Esophagus squamous epithelium (tissue), 5 donors: ENCODE data around the gene DYNC1LI2. TPM values are rescaled to one million over a fixed set of nuclear protein-coding genes. Genes with fewer than 3 reads are reported as not detected.
"Not testable (repeated sequence)": the region's sequence is repeated elsewhere in the genome, so short reads cannot be mapped to it uniquely, and the experiment has no call there.

Source experiments
- DNase-seq: peaks from one replicate; lab custom pipeline; 2025; lab: John Stamatoyannopoulos, UW
- H3K27ac ChIP-seq, 4 donors: fragments of 200-600 bp; sonication (generic); one replicate each; pipeline ENCODE4 v1.5.1; 2016 to 2019; ENCODE audit warnings: mild to moderate bottlenecking in 1 of 4
- H3K27me3 ChIP-seq, 4 donors: fragments of 200-600 bp; sonication (generic); 1 replicate in 3 of 4; 2 replicates in 1 of 4; pipeline versions ENCODE4 v1.5.1 to v1.6.0; 2017 to 2021; ENCODE audit warnings: antibody characterized with exemption in 1 of 4
- H3K36me3 ChIP-seq, 3 donors: fragments of 200-600 bp; sonication (generic); one replicate each; pipeline ENCODE4 v1.5.1; 2016 to 2019
- H3K4me1 ChIP-seq, 3 donors: fragments of 200-600 bp; sonication (generic); one replicate each; pipeline ENCODE4 v1.5.1; 2017 to 2019
- H3K4me3 ChIP-seq, 4 donors: fragments of 200-600 bp; sonication (generic); 1 replicate in 3 of 4; 2 replicates in 1 of 4; pipeline ENCODE4 v1.5.1; 2016 to 2019; ENCODE audit warnings: mild to moderate bottlenecking in 2 of 4, moderate library complexity in 1 of 4
- H3K9me3 ChIP-seq, 3 donors: fragments of 200-600 bp; sonication (generic); one replicate each; pipeline ENCODE4 v1.5.1; 2016 to 2019
- CTCF ChIP-seq, 6 experiments: fragments of 450-650 bp in 4 of 6; fragments of 200-600 bp in 2 of 6; sonication (generic) in 2 of 6; IDR thresholded peaks; one replicate each; pipeline ENCODE4 v1.5.1; 2016 to 2019; ENCODE audit warnings: antibody characterized with exemption in 6 of 6, mild to moderate bottlenecking in 4 of 6, moderate library complexity in 4 of 6
- POLR2A ChIP-seq, 4 donors: fragments of 450-650 bp; IDR thresholded peaks; one replicate each; pipeline ENCODE4 v1.6.1; 2017; ENCODE audit warnings: antibody characterized with exemption in 4 of 4, mild to moderate bottlenecking in 4 of 4, moderate library complexity in 3 of 4
- WGBS, 2 donors: methylation state at CpG; one replicate each; pipeline ENCODE4 v1.1.5; 2018; 5-methylcytosine and 5-hydroxymethylcytosine counted together
- intact Hi-C: fragments of 100-400 bp; cut with DNase I; formaldehyde crosslinking; loops from one replicate; pipeline ENCODE4 v1.15.0; 2022
- total RNA-seq, 4 donors: library from RNA; depleted of rRNA; stranded (reverse); fragments of >200 nt; gene quantifications; one replicate each; pipeline ENCODE4 v1.1.0, GENCODE V29; 2016
- donor health status: DM: yes; HTN: yes; CAD: no.

The DYNC1LI2 gene
- total RNA-seq, 4 donors from 2014 or later, result 66.4 to 140 (median 86.2) TPM

GRCh38 chr16:66690106-66690847 is 61.1 kb downstream of the DYNC1LI2 start:
- H3K36me3 ChIP-seq, result no peaks in the 10 kb centered on the region
- no peaks in the 10 kb centered on the region for H3K27me3 ChIP-seq
- DNase-seq, result no peak
- H3K4me1 ChIP-seq, result peaks cover 3 to 45% (median 5%) of the 10 kb centered on the region in 3 donors
- H3K27ac ChIP-seq, result no peak overlapping the region
- no peak for TF ChIP-seq POLR2A (IDR thresholded peaks at IDR 0.05)
- no peak for TF ChIP-seq CTCF (IDR thresholded peaks at IDR 0.05)
- intact Hi-C loops, result no loop called here
- H3K9me3 ChIP-seq, result no peaks in the 10 kb centered on the region
- WGBS, 2 donors, result 76 to 79% methylated on average over 7 of the region's 7 CpGs
- no peak overlapping the region for H3K4me3 ChIP-seq

GRCh38 chr16:66689282-66689681 is 62.1 kb downstream of the DYNC1LI2 start:
- Histone ChIP-seq H3K27ac (no peak overlapping the region), H3K36me3 (no peaks in the 10 kb centered on the region), H3K4me3 (no peak overlapping the region), H3K4me1 (peaks cover 0 to 35% (median 0%) of the 10 kb centered on the region in 3 donors), H3K9me3 (no peaks in the 10 kb centered on the region), H3K27me3 (no peaks in the 10 kb centered on the region)
- DNase-seq, result no peak
- TF ChIP-seq POLR2A (IDR thresholded peaks at IDR 0.05) (no peak), CTCF (IDR thresholded peaks at IDR 0.05) (no peak)
- 90 to 91% methylated on average over 6 of the region's 6 CpGs for WGBS, 2 donors
- intact Hi-C loops, result no loop called here

- DNase-seq, result no peak
- 87 to 93% methylated on average over 3 to 9 of the region's 9 CpGs for WGBS, 2 donors
- no peaks in the 10 kb centered on the region for H3K9me3 ChIP-seq
- no peaks in the 10 kb centered on the region for H3K27me3 ChIP-seq
- intact Hi-C loops, result no loop called here
- H3K27ac ChIP-seq, result no peak overlapping the region
- TF ChIP-seq POLR2A (IDR thresholded peaks at IDR 0.05) (no peak), CTCF (IDR thresholded peaks at IDR 0.05) (no peak)
- H3K4me3 ChIP-seq, result no peak overlapping the region
- H3K36me3 ChIP-seq, result no peaks in the 10 kb centered on the region
- peaks cover 0 to 23% (median 0%) of the 10 kb centered on the region in 3 donors for H3K4me1 ChIP-seq
These were observed 63.3 kb downstream of the DYNC1LI2 start for GRCh38 chr16:66687906-66688625.

GRCh38 chr16:66685501-66686115 is 65.8 kb downstream of the DYNC1LI2 start:
- WGBS, 2 donors, result 94 to 95% methylated on average over 13 to 14 of the region's 14 CpGs
- H3K4me1 ChIP-seq, H3K27ac ChIP-seq, intact Hi-C loops, H3K36me3 ChIP-seq, H3K27me3 ChIP-seq, DNase-seq, H3K9me3 ChIP-seq, H3K4me3 ChIP-seq: not testable (repeated sequence)

GRCh38 chr16:66682271-66682670 is 69.1 kb downstream of the DYNC1LI2 start:
- TF ChIP-seq POLR2A (IDR thresholded peaks at IDR 0.05) (no peak), CTCF (IDR thresholded peaks at IDR 0.05) (no peak)
- Histone ChIP-seq H3K9me3 (no peaks in the 10 kb centered on the region), H3K4me3 (no peak overlapping the region), H3K36me3 (no peaks in the 10 kb centered on the region), H3K27me3 (no peaks in the 10 kb centered on the region), H3K27ac (no peak overlapping the region), H3K4me1 (no peaks in the 10 kb centered on the region)
- 74 to 93% methylated on average over 1 of the region's 1 CpG for WGBS, 2 donors
- intact Hi-C loops, result no loop called here
- DNase-seq, result no peak
